HG02884 (cell line): ENCODE results near the gene ARID5B.
"Not testable (repeated sequence)": the region's sequence is repeated elsewhere in the genome, so short reads cannot be mapped to it uniquely, and the experiment has no call there.

Source experiments
- ATAC-seq: cut with Tn5 transposase; IDR thresholded peaks from one replicate; pipeline ENCODE4 v1.9.1; 2021; ENCODE audit warnings: mild to moderate bottlenecking, moderate library complexity; ENCODE audit not compliant: unreplicated experiment

ARID5B gene

DNA sequence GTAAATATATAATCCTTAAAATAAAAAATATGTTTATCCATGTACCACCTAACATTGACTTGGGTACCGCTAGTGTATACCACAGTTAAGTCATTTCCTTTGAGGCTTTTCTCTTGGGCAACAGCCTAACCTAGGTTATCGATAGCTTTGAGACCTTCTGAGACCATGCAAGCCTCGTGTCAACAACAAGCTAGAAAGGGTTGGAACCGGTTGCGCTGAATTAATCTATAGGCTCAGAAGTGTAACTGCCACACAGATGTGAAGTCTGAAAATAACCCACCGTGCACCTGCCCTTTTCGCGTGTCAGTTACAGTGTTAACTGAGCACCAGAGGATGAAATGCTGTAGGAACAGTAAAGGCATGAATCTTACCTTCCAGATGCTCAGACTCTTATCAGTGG is 59.8 kb downstream of the ARID5B start:
- ATAC-seq: peak; percentile 61

DNA sequence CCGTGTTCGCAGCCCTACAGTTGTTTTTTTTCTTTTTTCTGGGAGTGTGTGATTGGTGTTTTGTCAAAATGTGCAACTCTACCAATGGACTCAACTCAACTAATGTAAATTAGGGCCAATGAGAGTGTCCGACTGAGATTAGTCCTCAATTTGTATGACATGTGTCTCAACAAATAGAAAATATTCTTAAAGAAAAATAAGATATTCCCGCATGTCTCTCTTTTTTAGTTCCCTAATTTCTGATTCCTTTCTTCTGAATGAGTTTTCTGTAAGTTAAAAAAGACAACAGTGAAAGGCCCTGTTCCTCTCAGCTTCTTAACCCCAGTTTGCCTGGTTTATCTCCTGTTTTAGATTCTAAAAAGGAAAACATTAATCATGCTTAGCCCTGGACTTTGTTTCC is 61.5 kb downstream of the ARID5B start:
- no peak for ATAC-seq

- no peak for ATAC-seq
Observed at GRCh38 chr10:61963669-61964058, 62.2 kb downstream of the ARID5B start.

- no peak for ATAC-seq
Observed at GRCh38 chr10:61964059-61964709, 62.7 kb downstream of the ARID5B start.

DNA sequence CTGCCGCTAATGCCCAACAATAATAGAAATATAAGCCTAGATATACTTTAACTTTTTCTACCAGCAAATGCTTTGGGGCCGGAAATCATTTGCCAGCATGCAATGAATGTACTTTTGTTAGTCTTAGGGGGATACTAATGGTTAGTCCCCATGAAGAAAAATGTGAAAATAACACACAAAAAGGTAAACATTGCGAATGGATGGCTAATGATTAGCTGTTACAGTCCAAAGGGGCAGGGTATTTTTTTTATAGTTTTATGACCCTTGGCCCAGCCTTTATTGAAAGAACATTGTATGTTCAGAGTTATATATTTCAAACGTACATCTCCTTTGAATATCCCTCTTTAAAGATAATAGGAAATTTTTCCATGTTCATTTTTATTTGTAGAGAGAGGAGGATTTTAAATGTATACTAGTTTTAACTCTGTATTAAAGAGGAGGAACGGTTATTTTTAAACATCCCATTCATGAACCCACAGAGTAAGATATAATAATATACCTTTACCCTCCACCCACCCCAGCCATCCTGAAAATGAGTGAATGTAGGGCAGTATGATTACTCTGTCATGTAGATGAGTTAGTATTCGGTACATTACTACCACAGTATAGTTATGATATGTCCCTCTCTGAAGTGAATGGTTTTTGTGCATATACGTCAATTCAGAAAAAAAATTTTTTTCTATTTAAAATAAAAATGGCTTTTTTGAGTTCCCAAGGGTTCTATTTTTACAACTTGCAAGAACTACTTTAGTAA is 63.6 kb downstream of the ARID5B start:
- peak; percentile 38 for ATAC-seq

DNA sequence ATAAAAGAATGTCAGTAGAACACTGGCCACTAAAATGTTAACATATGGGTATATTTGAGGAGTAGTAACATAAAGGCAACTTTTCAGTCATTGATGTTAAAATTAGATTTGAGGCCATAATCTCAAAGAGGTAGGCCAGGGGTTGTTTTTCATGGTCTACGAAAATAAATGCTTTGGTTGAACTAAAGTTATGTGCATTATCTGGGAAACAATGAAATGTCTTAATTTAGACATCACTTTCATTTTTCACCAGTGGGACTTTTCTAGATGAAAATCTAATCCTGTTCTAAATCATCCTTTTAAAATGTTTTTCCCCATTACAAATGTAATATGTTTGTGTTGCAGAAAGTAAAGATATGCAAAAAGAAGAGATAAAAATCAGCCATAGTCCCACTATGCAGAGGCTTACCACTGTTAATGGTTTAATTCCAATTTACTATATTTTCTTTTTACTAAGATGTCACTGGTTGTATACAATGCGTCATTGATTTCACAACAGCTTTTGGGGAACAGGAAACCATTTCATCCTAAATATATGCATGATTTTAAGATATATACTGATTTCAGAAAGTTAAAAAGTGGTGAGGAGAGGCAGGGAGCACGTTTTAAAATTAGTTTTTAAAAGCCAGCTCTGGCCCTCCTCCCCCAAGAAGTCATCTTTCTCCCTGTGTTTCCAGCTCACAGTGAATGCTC is 64.3 kb downstream of the ARID5B start:
- peak; percentile 38 for ATAC-seq

GRCh38 chr10:61967298-61967697 is 65.8 kb downstream of the ARID5B start:
- no peak for ATAC-seq

GRCh38 chr10:61970182-61971002 is 68.9 kb downstream of the ARID5B start:
- ATAC-seq: no peak

GRCh38 chr10:61971003-61971325 is 69.5 kb downstream of the ARID5B start:
- ATAC-seq: no peak

GRCh38 chr10:61973169-61973568 is 71.7 kb downstream of the ARID5B start:
- no peak for ATAC-seq

DNA sequence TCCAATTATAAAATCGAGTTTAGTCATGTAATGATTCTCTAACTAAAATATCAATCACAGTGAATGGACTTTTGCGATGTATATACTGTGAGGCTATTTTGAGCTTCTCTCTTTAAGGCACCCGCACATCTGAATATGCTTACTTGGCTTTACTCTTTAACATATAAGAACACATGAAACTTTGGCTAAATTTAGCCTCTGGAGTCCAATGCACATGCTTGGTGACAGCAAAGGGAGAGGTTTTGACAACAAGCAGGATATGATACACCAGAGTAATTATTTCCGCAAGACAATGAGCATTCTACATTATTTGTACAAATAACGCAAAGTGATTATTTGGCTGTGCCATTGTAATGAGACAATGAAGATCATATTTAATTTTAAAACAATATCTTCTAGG is 72.4 kb downstream of the ARID5B start:
- no peak for ATAC-seq

DNA sequence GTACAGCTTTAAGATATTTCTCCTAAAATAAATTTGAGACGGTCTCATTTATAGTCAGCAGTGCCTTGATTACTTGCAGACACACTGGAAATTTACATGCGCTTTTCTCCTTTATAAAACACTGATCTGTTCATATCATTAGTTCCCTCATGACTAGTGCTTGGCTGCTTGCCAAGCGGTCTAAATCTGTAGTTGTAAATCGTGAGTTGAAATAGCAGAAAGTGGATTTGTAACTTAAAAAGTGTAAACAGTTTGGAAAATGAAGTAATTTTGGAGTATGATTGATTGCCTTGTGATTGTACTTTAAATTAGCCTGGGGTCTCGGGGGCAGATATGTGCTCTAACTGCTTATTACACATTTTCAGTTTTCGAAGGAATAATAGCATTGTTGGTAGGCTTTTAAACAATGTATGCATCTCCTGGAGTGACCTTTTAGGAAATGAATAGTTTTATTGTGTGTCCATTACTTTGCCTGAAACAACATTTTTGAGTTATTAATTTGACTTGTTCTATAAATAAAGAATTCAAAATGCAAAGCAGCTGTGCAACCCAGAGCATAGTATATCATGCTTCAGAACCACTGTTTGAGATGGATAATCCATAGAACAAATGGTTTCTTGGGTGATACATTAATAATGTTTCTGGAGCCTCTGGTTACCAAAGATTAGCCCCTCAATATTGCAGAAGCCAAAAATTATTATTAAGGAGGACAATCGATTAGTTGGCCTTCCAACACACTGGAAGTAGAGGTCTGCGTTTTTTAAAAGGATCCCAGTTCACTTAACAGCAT is 73.3 kb downstream of the ARID5B start:
- ATAC-seq: peak; percentile 27

- ATAC-seq: peak; percentile 82
Observed at GRCh38 chr10:61975391-61975932, 74.0 kb downstream of the ARID5B start.

GRCh38 chr10:61976951-61977721 is 75.6 kb downstream of the ARID5B start:
- not testable (repeated sequence) for ATAC-seq

GRCh38 chr10:61978965-61979364 is 77.5 kb downstream of the ARID5B start:
- ATAC-seq: no peak

DNA sequence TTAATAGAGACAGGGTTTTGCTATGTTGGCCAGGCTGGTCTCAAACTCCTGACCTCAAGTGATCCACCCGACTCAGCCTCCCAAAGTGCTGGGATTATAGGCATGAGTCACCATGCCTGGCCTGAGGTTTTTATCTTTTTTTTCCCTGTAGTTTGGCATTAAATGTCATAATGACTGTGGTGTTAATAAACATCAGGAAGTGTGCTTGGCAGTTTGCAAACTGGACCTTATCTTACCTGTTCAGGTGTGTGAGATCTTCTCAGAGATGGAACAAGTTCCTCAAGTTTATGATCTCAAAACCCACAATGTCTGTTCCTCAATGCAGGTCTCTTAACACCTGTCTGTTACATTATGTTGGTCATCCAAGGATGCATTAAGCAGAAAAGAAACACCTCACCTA is 80.0 kb downstream of the ARID5B start:
- ATAC-seq: no peak

DNA sequence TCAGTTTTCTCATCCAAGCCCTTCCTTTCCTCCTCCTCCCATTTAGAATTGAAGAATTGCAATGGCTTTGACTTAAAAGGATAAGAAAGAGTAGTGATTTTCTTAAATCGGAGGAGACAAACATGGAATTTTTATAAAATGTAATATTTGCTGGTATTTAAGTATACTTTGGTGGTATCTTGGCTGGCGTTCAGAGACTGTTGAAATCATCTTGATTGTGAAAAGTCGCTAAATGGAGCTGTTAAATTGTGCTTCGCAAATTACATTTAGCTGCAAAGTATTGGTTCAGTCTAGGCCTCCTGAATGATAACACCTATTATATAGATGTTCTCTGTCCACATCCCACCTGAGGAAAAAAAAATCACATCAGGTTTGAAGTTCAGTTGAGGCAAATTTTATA is 81.8 kb downstream of the ARID5B start:
- ATAC-seq: no peak

DNA sequence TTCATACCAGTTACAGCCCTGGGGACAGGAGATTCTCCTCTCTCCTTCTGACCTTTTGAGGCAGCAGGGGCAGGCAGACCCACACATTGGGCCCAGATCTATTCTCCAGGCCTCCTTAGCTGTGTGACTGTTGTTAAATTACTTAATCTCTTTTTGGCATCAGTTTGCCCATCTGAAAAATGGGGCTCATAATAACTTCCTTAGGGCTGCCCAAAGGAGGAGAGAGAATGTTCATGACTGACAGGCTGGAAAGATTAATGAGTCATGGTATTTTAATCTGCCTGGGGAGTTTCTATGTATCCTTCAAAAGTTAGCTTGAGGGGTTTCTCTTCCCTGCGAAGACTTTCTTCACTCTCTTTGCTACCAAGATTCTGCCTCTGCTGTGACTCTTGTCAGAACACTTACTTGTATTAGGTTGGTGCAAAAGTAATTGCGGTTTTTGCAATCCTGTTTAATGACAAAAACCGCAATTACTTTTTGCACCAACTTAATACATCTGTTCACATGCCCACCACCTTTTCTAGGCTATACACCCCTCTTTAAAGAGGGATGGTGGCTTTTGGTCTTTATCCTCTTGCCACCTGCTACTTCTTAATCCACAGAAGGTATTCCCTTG is 83.4 kb downstream of the ARID5B start:
- no peak for ATAC-seq

DNA sequence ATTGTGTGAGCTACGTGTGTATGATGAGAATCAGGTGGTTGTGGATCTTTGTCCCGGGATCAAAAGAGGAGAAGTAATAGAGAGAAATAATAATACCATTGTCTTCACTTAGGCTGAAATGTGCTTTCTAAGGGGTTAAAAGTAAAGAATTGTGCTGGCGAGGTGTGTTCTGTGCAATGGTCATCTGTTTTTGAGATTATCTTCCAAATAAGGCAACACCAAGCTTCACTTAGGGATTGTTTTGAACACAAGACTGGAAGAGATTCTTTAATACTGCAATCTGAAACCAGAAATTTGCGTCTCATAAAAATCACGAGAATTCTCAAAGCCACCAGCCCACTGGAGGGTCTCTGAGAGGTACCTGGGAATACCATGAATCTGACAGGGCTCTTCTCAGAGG is 84.2 kb downstream of the ARID5B start:
- ATAC-seq: no peak
